GM19025 (cell line): ENCODE data around the gene PAPPA.

Experiments
- ATAC-seq: cut with Tn5 transposase; IDR thresholded peaks from one replicate; pipeline ENCODE4 v1.9.1; 2021; ENCODE audit warnings: mild to moderate bottlenecking, low read depth, moderate library complexity; ENCODE audit not compliant: unreplicated experiment

The PAPPA gene

DNA sequence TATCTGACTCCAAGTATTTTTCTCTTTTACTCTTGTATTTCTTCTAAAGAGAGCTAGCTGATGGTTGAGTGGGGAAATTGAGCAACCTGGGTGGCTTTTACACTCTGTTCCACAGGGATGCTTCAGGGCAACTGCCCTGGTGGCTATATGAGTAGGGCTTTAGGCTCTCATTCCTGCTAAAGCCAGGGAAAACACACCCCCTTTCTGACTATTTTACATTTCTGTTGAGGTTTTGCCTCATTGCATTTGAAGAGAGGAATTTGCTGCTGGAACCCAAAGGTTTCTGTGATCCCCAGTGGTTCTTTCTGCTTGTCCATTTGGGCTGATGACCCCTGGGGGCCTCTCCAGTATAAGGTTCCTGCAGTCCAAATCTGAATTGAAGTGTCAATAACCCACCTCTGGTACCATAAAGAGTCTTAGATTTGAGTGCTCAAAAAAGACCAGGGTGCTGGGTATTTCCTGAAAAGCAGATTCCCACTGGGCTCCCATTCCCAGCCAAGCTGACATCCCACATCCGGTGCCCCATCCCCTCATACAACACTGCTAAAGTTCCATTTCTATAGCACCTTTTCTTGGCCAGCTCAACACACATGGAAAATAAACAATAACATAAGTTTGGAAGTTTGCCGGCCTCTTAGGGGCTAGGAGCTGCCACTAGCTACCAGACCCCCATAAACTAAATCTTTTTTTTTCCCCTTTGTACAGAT, 59.5 kb downstream of the PAPPA start:
- no peak for ATAC-seq

DNA sequence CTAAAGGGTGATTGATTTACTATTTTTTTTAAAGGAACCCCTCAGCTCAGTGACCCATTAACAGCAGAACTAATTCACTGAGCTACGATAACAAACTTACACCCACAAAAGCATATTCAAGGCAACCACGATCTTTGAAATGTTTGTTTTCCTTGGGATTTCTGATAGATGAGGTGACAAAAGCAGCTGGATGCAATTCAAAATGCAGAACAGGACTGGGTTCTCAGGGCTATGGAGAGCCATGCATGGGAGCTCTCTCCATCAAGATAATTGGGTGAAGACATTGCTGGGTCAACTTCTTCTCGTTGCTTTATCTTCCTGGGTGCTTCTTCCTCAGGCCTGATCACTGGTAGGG, 60.1 kb downstream of the PAPPA start:
- ATAC-seq: no peak

DNA sequence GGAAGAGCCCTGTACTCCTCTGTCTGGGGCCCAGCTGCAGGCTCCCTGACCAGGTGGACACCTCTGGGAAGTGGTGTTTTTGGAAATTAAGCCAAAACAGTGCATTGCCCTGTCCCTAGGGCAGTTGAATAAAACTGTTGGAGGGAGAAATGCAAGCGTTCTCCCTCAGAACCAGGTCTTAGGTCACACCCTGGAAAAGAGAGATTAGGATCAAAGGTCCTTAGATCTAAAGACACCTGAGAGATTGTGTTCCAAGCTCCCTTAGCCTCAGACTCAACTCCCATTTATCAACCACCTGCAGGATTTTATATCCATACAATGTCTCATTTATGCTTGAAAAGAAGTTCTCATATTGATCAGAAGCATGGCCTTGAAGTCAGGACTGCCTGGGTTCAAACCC, 64.8 kb downstream of the PAPPA start:
- no peak for ATAC-seq

DNA sequence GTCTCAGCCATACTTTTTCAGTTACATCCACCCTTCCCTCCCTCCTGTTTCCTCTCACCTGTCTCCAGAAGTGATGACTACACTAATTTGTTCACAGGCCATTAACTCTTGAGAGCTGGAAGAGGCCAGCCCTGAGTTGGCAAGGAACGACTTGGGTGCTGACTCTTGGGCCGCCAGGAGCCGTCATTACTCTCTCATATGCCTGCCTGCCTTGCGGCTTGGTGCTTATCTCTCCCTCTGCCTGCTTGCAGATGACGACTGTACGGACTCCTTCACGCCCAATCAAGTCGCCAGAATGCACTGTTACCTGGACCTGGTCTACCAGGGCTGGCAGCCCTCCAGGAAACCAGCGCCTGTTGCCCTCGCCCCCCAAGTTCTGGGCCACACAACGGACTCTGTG, 66.1 kb downstream of the PAPPA start:
- no peak for ATAC-seq

DNA sequence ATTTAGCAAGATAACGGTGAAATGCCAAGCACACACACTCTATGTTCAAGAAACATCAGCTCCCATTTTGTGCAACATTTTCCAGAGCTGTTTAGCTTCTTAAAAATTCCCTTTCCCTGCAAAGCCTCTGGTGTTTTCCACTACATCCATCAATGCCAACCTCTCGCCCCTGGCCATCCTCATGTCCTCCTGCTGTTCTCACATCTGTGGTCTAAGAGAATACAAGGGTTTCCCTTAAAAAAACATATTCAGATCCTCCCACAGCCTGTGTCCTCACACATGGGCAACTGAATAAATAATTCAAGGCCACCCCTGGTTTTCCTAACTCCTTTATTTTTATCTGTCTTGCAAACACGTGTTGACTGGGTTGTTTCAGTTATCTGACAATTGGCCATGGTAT, 70.3 kb downstream of the PAPPA start:
- no peak for ATAC-seq

DNA sequence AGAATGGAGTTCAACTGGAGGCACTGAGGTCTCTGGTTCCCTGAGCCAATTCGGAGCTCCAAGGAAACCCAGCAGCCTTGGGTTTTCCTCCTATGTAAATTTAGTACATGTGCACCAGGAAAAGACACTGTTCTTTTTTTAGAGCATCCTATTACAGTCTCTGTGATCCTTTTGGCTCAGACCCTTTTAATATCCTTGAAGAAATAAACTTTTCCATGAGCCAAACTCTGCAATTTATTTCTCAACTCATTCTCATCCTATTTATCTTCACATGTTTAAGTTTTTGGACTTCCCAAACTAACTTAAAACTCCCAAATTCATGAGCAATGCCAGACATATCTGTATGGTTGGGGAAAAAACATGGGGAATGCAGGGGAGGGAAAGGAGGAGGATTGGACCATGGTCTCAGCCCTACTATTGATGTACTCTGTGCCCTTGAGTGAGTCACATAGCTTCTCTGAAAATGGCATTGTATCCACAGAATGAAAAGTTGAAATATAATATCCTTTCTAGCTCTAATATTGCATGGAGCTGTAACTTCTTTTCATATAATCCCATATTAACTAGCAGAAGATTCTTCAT, 76.6 kb downstream of the PAPPA start:
- ATAC-seq: no peak

DNA sequence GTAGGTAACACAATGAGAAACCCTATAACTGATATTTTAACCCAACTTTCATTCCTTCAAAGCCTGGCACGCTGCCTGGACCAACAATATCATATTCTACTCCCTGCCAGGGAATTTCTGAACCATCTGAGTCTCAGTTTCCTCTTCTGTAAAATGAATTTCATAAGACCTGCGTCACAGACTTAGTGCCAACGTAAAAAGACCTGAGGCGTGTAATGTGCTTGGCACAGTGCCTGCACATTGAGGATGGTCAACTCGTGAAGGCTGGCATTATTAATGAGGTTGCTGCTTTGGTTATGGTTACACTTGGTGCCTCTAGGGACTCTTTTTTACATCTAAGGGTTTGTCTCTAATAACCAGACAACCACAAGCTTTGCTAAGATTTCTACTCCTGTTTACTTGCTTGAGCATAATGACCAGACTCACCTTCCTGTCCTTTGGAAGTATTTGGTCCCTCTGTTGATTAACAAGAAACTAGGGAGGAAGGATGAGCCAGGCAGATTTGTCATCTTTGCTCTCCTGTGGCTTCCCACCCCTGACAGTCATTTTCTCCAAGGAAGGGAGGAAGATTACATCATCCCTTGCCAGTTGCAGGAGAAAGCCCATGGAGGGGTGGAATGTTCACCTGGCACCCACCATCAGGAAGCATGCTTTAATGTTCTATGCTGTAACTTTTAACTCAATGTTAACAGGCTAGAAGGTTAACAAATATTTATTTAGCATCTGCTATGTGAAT, 79.0 kb downstream of the PAPPA start:
- no peak for ATAC-seq

DNA sequence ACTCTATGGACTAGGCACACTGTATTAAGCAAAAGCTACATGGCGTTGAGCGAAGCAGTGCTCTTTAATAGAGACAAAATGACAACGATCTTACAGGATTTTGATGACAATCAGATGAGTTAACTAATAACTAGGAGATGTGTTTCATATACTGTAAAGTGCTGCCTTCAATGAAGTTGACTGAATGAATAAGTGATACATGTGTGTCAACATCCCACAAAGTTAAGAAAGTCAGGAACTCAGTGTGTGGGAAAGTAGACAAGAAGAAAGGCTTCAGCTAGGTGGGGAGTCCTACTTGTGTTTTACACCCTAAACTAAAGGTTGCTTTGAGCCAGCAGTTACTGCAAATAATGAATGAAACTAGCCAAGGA, 79.6 kb downstream of the PAPPA start:
- ATAC-seq: no peak

DNA sequence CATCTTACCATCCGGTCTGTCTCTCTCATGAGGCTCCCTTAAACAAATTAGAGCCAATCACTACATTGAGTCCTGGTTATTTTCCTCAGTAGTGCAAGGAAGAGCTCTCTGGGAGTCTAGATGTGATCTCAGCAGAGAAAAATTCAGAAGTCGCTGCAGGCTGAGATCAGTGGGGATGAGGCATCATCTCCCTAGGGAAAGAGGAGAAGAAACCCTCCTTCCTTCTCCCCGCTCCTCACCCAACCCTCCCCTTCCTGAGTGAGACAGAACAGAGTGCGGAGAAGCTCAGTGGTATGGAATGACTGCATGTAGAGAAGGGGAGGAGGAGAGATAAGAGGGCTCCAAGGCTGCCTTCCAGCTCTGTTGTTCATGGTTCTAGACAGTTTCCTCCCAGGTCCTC, 80.5 kb downstream of the PAPPA start:
- no peak for ATAC-seq

DNA sequence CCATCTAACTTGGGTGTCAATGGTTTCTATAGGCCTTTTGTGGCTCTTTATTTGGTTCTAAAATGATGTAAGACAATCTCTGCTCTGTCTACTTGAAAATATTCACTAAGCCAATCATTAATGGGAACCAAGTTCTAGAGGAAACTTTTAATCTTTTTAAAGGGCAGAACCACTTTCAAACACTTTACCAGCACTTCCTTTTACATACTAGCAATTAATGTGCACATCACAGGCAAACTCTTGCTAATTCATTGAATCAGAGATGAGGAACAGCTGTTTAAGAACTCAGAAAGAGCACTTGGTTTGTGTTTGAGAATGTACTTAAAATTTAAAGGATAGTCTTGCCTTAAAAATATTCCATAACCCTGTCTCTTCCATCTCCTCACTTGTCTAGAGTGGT, 83.4 kb downstream of the PAPPA start:
- ATAC-seq: no peak

DNA sequence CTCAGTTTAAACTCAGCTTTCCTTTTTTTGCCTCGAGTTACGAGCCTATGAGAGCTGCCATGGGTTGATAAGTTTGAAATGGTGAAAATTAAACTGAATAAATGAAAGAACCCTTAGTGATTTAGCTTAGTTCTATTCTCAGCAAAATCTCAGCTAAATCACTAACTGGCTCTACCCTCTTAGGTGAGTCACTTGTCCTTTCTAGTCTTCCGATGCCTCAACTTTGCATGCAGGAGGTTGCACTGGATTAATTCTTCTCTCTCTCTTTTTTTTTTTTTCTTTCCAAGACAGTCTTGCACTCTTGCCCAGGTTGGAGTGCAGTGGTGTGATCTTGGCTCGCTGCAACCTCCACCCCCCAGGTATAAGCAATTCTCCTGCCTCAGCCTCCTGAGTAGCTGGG, 83.9 kb downstream of the PAPPA start:
- ATAC-seq: no peak

DNA sequence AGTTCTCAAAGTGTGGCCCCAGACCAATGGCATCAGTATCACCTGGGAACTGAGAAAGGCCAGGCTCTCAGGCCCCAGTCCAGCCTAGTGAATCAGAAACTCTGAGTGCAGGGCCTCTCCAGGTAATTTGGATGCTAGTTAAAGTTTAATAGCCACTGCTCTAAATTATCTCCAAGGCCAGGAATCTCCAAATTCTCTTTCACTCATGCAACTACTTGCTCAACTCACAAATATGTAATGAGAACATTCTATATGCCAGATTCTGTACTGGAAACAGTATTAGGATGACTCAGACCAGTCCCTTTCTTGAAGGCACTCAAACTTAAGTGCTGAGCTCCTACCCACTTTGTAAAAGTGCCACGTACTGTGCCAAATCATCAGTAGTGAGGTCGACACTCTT, 84.6 kb downstream of the PAPPA start:
- no peak for ATAC-seq

DNA sequence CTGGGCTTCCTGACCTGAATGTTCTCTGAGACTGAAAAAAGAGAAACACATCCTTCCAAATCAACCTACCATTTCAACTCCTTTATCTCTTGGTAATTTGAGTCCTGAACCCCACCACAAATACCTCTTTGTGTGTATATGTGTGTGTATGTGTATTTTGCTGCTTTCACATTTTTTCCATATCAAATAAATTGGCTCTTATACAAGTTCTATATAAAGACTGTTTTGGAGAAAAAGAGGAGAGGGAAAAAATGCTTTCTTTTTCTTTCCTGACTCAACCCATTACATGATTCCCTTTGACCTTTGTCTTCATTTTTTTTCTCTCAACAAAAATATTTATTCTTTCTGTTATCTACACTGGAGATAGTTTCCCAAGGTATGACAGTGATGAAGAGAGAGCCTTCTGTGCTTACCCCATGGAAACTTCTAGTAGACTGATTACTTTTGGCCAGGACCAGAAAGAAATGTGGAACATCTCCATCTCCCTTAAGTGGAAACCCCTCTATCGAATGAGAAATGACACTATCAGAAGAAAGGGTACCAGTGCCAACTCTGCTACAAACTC, 85.3 kb downstream of the PAPPA start:
- no peak for ATAC-seq

DNA sequence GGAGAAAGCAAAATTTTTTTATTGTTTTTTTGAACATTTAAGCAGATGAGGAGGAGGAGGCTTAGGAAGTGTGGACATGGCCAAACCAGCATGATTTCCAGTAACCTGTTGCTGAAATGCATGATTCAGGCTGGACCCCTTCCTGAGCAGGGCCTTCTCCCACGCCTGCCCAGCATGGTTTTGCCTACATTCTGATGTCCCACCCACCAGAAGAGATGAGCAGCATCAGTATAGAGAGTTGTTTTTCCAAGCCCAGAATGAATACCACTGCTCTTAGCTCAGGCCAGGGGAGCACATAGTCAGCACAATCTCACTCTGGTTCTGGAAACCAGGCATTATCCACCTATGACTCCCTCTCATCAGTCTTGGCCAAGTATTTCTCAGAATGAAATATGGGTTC, 90.1 kb downstream of the PAPPA start:
- ATAC-seq: no peak

DNA sequence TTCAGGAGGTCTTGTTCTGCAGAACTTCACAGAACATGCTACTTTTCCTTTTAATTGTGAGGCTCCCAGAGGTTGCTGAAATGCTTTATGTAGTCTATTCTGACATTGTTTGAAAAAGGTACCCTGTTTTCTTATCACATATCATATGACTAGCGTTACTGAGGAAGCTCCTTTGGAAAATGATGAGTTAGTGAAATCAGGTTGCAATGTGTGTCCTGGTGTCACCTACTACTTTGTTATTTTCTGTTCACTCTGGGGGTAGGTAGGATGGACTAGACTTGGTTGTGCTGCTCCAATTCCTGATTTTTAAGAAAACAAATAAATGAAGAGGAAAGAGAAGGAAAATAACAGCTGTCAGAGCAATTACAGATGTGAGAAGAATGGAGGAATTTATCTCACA, 93.7 kb downstream of the PAPPA start:
- no peak for ATAC-seq

DNA sequence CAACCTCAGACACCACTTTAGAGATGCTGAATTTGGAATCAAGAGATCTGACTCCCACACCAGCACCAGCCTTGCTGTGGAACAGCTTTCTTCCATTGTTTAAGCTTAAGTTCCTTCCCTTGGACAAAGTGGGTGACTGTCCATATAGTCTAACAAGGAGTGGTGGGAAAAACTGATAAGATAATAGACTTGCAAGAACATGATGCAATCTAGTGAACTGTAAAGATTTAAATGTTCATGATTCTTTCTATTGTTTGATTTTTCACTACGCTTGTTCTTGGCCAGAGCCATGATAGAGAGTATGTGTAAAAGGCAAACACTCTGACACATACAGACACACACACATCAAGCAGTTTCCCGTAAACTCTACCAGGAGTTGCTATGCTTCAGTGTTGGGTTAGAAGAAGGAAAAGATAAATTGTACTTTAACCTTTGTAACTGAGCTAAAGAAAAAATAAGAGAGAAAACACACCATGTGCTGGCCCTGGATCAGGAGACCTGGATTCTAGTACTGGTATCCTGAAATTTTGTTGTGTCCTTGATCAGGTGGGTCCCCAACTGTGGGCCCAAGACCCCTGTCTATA, 94.3 kb downstream of the PAPPA start:
- no peak for ATAC-seq

DNA sequence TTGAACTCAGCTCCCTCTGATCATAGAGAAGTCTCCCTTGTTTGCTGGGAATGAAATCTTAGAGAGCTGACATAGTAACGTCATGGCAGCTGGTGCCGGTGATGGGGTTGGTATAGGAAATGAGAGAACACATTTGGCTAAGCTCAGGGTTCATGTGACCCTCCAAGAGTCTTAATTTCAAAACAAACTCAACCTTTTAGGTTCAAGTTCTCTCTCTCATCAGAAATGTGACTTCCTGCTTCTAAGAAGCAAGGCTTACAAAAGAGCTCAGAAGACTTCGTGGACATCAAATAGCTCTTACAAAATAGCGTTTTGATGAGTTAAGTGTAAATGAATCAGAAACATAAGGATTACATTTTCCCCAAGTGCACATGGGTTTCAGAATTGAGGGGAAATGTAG, 97.3 kb downstream of the PAPPA start:
- no peak for ATAC-seq

DNA sequence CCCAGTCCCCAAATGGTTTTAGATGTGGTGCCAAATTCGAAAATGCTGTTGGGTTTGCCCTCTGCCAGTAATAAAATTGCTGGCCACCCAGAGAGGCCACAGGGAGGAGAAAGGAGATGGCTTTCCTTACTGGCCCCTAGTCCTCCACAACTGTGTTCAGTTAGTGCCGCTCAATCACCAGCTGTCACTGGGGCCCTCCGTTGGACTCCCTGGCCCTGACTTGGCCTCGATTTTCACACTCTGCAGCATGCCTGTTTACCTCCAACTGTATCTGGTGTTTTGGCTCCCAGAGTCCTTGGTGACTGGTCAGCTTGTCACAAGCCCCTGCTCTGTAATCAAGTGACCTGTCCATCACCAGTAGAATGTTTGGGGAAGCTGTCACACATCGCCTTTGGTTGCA, 97.8 kb downstream of the PAPPA start:
- ATAC-seq: no peak

DNA sequence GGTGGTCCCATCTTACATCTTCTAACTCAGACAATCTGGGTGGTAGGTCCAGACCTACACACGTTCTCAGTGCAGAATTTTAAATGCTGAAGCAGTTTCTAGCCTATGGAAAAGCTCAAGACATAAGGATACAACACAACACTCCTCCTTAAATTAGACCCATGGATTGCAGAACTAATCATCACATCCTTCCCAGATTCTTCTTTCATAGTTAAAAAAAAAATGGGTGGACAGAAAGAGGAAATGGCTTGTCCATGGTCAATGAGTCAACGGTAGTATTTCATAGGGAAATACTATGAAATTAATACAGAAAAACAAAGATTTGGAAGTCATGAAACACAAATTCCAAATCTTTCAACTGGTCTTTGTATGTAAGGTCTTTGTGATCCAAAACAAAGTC, 106.9 kb downstream of the PAPPA start:
- ATAC-seq: no peak

DNA sequence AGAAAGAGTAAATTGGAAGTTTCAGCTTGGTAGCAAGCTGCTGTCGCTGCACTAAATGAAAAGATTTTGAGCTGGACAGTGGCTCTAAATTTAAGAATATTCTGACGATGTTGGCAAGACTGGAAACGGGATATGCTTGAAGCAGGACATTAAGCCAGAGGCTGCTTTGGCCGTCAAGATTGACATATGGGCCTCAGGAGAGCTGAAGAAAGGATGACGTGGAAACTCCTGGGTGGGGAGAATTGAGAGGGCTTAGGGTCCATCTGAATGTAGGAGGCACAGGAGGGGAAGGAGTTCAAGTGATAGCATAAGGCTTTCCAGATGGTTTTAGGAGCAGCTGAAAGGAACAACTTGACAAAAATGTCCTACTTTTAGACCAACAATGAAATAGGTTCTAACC, 108.9 kb downstream of the PAPPA start:
- ATAC-seq: no peak

DNA sequence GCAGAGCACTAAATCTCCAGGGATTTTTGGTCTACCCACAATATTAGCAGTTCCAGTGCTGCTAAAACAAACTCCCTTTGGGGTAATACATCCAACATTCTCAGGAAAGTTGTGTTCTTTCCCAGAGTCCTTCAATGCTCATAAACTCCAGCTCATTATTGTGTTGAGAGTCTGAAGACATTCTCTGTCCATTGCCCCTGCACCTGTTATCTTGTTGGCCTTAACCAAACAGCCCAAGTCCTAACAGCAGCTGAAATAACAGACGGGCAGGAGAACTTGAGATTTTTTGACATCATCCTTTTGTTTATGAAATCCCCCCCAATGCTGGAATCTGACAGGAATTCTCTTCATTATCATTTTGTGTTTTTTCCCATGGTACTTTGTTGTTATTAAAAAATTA, 110.8 kb downstream of the PAPPA start:
- no peak for ATAC-seq

DNA sequence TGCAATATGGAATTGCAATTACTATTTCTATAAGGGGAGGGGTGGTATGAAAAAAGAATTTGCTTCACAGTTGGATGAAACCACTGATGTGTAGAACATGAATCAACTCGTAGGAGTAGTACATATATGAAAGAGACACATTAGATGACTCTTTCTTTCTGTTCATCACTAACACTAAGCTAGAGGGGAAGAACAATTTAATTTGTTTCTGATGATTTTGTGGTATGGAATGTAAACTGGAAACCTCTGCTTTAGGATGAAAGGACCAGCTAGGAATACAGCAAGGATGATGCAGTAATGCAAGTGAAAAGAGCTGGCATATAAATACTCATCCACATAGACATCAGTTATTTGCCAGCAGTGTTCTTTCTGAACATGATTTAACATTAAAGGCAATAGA, 113.4 kb downstream of the PAPPA start:
- ATAC-seq: no peak
